Liver (tissue), 3 donors: ENCODE data around the gene ABCA6.
"Not testable (repeated sequence)": the region's sequence is repeated elsewhere in the genome, so short reads cannot be mapped to it uniquely, and the experiment has no call there.

ENCODE experiments used
- ATF3 ChIP-seq: IDR thresholded peaks from 2 replicates; pipeline ENCODE4 v1.6.1; 2016; ENCODE audit warnings: antibody characterized with exemption
- CTCF ChIP-seq: fragments of 150-350 bp; IDR thresholded peaks from 2 replicates; pipeline ENCODE4 v1.5.1; 2017; ENCODE audit warnings: improper control_type of control experiment, low read depth, low read length; ENCODE audit not compliant: missing input control
- EGR1 ChIP-seq, 2 donors: IDR thresholded peaks; 2 replicates each; pipeline ENCODE4 v1.6.1; 2016 to 2018; ENCODE audit warnings: antibody characterized with exemption in 2 of 2, low read depth in 2 of 2
- FOXA1 ChIP-seq: IDR thresholded peaks from 2 replicates; pipeline ENCODE4 v1.6.1; 2016; ENCODE audit warnings: antibody characterized with exemption
- GABPA ChIP-seq, 2 donors: IDR thresholded peaks in 1 of 2; conservative IDR thresholded peaks in 1 of 2; 2 replicates each; pipeline ENCODE4 v1.6.1; 2016; ENCODE audit warnings: antibody characterized with exemption in 2 of 2, mild to moderate bottlenecking in 1 of 2, moderate library complexity in 1 of 2
- HNF4G ChIP-seq: IDR thresholded peaks from 2 replicates; pipeline ENCODE4 v1.6.1; 2016; ENCODE audit warnings: antibody characterized with exemption
- JUND ChIP-seq, 2 donors: IDR thresholded peaks; 2 replicates each; pipeline ENCODE4 v1.6.1; 2016; ENCODE audit warnings: antibody characterized with exemption in 2 of 2
- MAX ChIP-seq: IDR thresholded peaks from 2 replicates; pipeline ENCODE4 v1.6.1; 2016; ENCODE audit warnings: antibody characterized with exemption
- RAD21 ChIP-seq, 2 donors: IDR thresholded peaks; 2 replicates each; pipeline ENCODE4 v1.6.1; 2016; ENCODE audit warnings: antibody characterized with exemption in 2 of 2, mild to moderate bottlenecking in 2 of 2
- REST ChIP-seq: IDR thresholded peaks from 2 replicates; pipeline ENCODE4 v1.6.1; 2016; ENCODE audit warnings: antibody characterized with exemption, mild to moderate bottlenecking
- SP1 ChIP-seq: IDR thresholded peaks from 2 replicates; pipeline ENCODE4 v1.6.1; 2018; ENCODE audit warnings: antibody characterized with exemption, mild to moderate bottlenecking
- TAF1 ChIP-seq: conservative IDR thresholded peaks from 2 replicates; pipeline ENCODE4 v1.6.1; 2016; ENCODE audit warnings: antibody characterized with exemption, mild to moderate bottlenecking
- YY1 ChIP-seq: IDR thresholded peaks from 2 replicates; pipeline ENCODE4 v1.6.1; 2016; ENCODE audit warnings: antibody characterized with exemption, mild to moderate bottlenecking
- ZBTB33 ChIP-seq: IDR thresholded peaks from 2 replicates; pipeline ENCODE4 v1.6.1; 2016; ENCODE audit warnings: antibody characterized with exemption
- donor health status: healthy.
- donor health status: healthy.

GRCh38 chr17:69070378-69071232 lies 71.1 kb downstream of the ABCA6 start:
- not testable (repeated sequence) for TF ChIP-seq JUND (IDR thresholded peaks at IDR 0.05); CTCF; RAD21 (IDR thresholded peaks at IDR 0.05); SP1; ZBTB33; MAX; HNF4G; YY1; ATF3; FOXA1; REST; EGR1 (IDR thresholded peaks at IDR 0.05; ENCODE audit: low read depth in 2 of 2); TAF1; GABPA (IDR thresholded peaks at IDR 0.05 in 1 of 2, conservative IDR thresholded peaks at IDR 0.05 in 1 of 2)
